Chondrocyte (in vitro differentiated cells): Measurements from ENCODE around the gene SS18L1. TPM values are rescaled to one million over a fixed set of nuclear protein-coding genes. Genes with fewer than 3 reads are reported as not detected.

Experiments used
- DNase-seq: peaks from one replicate; pipeline ENCODE4 v3.0.0; 2021; ENCODE audit warnings: mixed read lengths, low spot score
- H3K27ac Mint-ChIP-seq: one replicate; pipeline ENCODE4 v1.8.0; 2021; ENCODE audit warnings: mild to moderate bottlenecking, moderate library complexity, mixed read lengths; ENCODE audit not compliant: unreplicated experiment
- H3K27me3 Mint-ChIP-seq: 2 replicates; pipeline ENCODE4 v1.8.0; 2021; ENCODE audit warnings: low read depth, mixed read lengths
- H3K36me3 Mint-ChIP-seq: 2 replicates; pipeline ENCODE4 v1.8.0; 2021; ENCODE audit warnings: low read depth, mixed read lengths
- H3K4me1 Mint-ChIP-seq: 2 replicates; pipeline ENCODE4 v1.8.0; 2021; ENCODE audit warnings: low read depth, mild to moderate bottlenecking, mixed read lengths
- H3K4me3 Mint-ChIP-seq: one replicate; pipeline ENCODE4 v1.8.0; 2021; ENCODE audit warnings: mild to moderate bottlenecking, moderate library complexity, mixed read lengths; ENCODE audit not compliant: unreplicated experiment
- H3K9me3 Mint-ChIP-seq: 2 replicates; pipeline ENCODE4 v1.8.0; 2021; ENCODE audit warnings: low read depth, mixed read lengths
- CTCF ChIP-seq: fragments of 200-600 bp; sonication (generic); IDR thresholded peaks from 2 replicates; pipeline ENCODE4 v1.5.0; 2021; ENCODE audit warnings: antibody characterized with exemption, mild to moderate bottlenecking, moderate library complexity
- total RNA-seq: library from RNA; stranded (reverse); gene quantifications from 3 replicates; pipeline ENCODE4 v1.2.1, GENCODE V29; 2021

Gene SS18L1
- total RNA-seq, 1 donor from 2014 or later = 13.4 TPM

GRCh38 chr20:62190639-62191411 lies 47.3 kb downstream of the SS18L1 start:
- no peak for TF ChIP-seq CTCF
- Mint-ChIP-seq H3K27ac (no peak overlapping the region), H3K9me3 (no peaks in the 10 kb centered on the region), H3K4me3 (no peak overlapping the region), H3K4me1 (peaks cover 22% of the 10 kb centered on the region), H3K36me3 (peaks cover 6% of the 10 kb centered on the region), H3K27me3 (no peaks in the 10 kb centered on the region)
- peak; percentile 71 for DNase-seq

DNA sequence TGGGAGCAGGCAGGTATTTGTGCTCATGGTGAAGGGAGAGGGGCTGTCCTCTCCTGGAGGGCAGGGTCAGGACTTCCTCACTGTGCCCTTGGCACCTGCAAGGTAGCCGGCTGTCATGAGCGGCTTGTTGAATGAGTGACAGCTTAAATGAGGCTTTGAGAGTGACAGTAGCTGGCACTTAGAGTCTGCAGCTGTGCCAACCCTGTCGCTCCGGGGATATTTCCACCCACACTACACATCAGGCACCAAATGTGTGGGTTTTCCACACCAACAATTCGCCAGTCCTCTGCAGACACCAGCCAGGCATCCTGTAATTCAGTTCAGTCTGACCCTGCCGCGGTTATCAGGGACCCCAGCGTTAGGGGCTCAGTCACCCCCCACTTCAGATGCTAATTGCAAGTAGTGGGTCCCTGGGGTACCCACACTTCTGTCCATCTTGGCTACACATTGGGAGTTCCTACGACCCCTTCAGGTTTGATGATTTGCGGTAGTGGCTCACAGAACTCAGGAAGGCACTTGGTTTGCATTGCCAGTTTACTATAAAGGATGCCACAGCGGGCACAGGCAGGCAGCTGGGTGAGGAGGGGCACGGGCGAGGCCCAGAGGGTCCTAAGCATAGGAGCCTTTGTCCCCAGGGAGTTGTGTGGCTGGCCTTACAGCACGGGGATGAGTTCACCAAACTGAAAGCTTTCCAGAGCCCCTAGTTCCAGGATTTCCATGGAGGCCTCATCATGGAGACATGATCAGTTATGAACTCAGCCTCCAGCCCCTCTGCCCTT lies 48.4 kb downstream of the SS18L1 start:
- no peak for TF ChIP-seq CTCF
- no peaks in the 10 kb centered on the region for H3K27me3 Mint-ChIP-seq
- DNase-seq = peak; percentile 59
- no peak overlapping the region for H3K27ac Mint-ChIP-seq
- H3K4me3 Mint-ChIP-seq = no peak overlapping the region
- H3K4me1 Mint-ChIP-seq = peaks cover 15% of the 10 kb centered on the region
- H3K36me3 Mint-ChIP-seq = peaks cover 6% of the 10 kb centered on the region
- H3K9me3 Mint-ChIP-seq = no peaks in the 10 kb centered on the region

DNA sequence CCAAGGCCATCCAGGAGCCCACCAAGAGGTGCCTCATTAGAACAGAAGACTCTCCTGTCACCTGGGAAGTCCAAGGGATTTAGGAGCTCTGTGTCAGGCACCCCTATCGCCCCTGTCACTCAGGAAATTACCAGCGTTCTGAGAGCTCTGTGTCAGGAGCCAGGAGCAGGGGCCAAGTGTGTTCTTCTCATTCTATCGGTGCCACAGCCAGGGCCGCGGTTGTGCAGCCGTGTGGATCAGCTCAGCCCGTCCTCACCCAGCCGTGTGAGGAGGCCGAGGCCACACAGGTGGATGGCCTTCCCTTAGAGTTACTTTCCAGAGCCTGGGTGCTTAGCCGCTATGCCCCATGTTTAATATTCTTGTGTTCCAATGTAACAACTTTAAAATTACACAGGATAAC lies 49.1 kb downstream of the SS18L1 start:
- H3K27ac Mint-ChIP-seq = no peak overlapping the region
- no peaks in the 10 kb centered on the region for H3K9me3 Mint-ChIP-seq
- no peak for TF ChIP-seq CTCF
- peaks cover 6% of the 10 kb centered on the region for H3K36me3 Mint-ChIP-seq
- no peak overlapping the region for H3K4me3 Mint-ChIP-seq
- H3K4me1 Mint-ChIP-seq = peaks cover 8% of the 10 kb centered on the region
- DNase-seq = peak; percentile 53
- H3K27me3 Mint-ChIP-seq = no peaks in the 10 kb centered on the region

GRCh38 chr20:62193079-62194025 lies 49.8 kb downstream of the SS18L1 start:
- Mint-ChIP-seq H3K4me1 (peaks cover 3% of the 10 kb centered on the region), H3K27me3 (no peaks in the 10 kb centered on the region), H3K4me3 (no peak overlapping the region), H3K27ac (no peak overlapping the region), H3K9me3 (no peaks in the 10 kb centered on the region), H3K36me3 (peaks cover 6% of the 10 kb centered on the region)
- DNase-seq = peak; percentile 60
- TF ChIP-seq CTCF = no peak

GRCh38 chr20:62195075-62195405 lies 51.5 kb downstream of the SS18L1 start:
- H3K27me3 Mint-ChIP-seq = no peaks in the 10 kb centered on the region
- no peak for TF ChIP-seq CTCF
- peaks cover 3% of the 10 kb centered on the region for H3K4me1 Mint-ChIP-seq
- no peak for DNase-seq
- H3K9me3 Mint-ChIP-seq = no peaks in the 10 kb centered on the region
- peaks cover 16% of the 10 kb centered on the region for H3K36me3 Mint-ChIP-seq
- H3K4me3 Mint-ChIP-seq = no peak overlapping the region
- no peak overlapping the region for H3K27ac Mint-ChIP-seq
